HEK293 (cell line): Measurements from ENCODE around the gene GPR45.

Experiments used
- CTCF ChIA-PET: fragments of 350-600 bp; formaldehyde crosslinking; extraction: SDS; loops from one replicate; lab custom pipeline; 2021; ENCODE audit warnings: antibody characterized with exemption; lab: Yijun Ruan, JAX
- POLR2A ChIA-PET: fragments of 300-600 bp; formaldehyde crosslinking; extraction: SDS; loops from one replicate; lab custom pipeline; 2020; ENCODE audit warnings: antibody characterized with exemption, inconsistent platforms; lab: Yijun Ruan, JAX
- H3K27ac ChIP-seq: fragments of 200-500 bp; sonication (Bioruptor generic); 2 replicates; pipeline ENCODE4 v1.5.1; 2014; ENCODE audit warnings: low read depth, low read length, control low read depth, inconsistent platforms; ENCODE audit errors: extremely low read depth
- H3K36me3 ChIP-seq, 2 experiments: fragments of 200-500 bp in 1 of 2; sonication (Bioruptor generic) in 1 of 2; 1 replicate in 1 of 2; 2 replicates in 1 of 2; pipeline ENCODE4 v1.5.1; 2014 to 2017; ENCODE audit warnings: inconsistent platforms in 2 of 2, low read length in 2 of 2; ENCODE audit not compliant: control insufficient read depth in 2 of 2, insufficient read depth in 1 of 2
- H3K4me1 ChIP-seq: fragments of 200-500 bp; sonication (Bioruptor generic); 2 replicates; pipeline ENCODE4 v1.5.1; 2014; ENCODE audit warnings: mild to moderate bottlenecking, low read length, inconsistent platforms; ENCODE audit not compliant: control insufficient read depth, insufficient read depth
- H3K4me3 ChIP-seq: 2 replicates; pipeline ENCODE4 v1.5.1; 2011; ENCODE audit warnings: low read depth, mild to moderate bottlenecking, control low read depth, low read length, moderate library complexity
- H3K9me3 ChIP-seq: fragments of 200-500 bp; sonication (Bioruptor generic); 2 replicates; pipeline ENCODE4 v1.5.1; 2014; ENCODE audit warnings: low read depth, low read length, inconsistent platforms; ENCODE audit not compliant: control insufficient read depth, insufficient read depth
- GLI4 ChIP-seq: fragments of 450-650 bp; formaldehyde crosslinking; IDR thresholded peaks from 2 replicates; pipeline ENCODE4 v1.5.1; 2016; ENCODE audit warnings: missing biosample characterization, missing genetic modification characterization
- GLIS2 ChIP-seq: fragments of 450-650 bp; formaldehyde crosslinking; IDR thresholded peaks from 2 replicates; pipeline ENCODE4 v1.5.1; 2016; ENCODE audit warnings: missing biosample characterization, missing genetic modification characterization
- HOXA7 ChIP-seq: sonication (generic); formaldehyde crosslinking; IDR thresholded peaks from 2 replicates; pipeline ENCODE4 v1.8.1; 2022; ENCODE audit warnings: missing genetic modification reagents, borderline replicate concordance
- KLF10 ChIP-seq: fragments of 450-650 bp; IDR thresholded peaks from 2 replicates; pipeline ENCODE4 v1.5.1; 2018; ENCODE audit warnings: missing biosample characterization, mild to moderate bottlenecking, missing genetic modification characterization
- MEIS1 ChIP-seq: sonication (generic); formaldehyde crosslinking; IDR thresholded peaks from 2 replicates; pipeline ENCODE4 v1.8.1; 2022; ENCODE audit warnings: missing genetic modification reagents, mild to moderate bottlenecking, borderline replicate concordance
- SALL2 ChIP-seq: fragments of 450-650 bp; formaldehyde crosslinking; IDR thresholded peaks from 2 replicates; pipeline ENCODE4 v1.5.0; 2017; ENCODE audit warnings: missing biosample characterization, mild to moderate bottlenecking, missing genetic modification characterization, borderline replicate concordance
- SETDB1 ChIP-seq: IDR thresholded peaks from one replicate; pipeline ENCODE4 v1.6.1; 2017; ENCODE audit warnings: mild to moderate bottlenecking, low read length, moderate library complexity, mixed read lengths; ENCODE audit not compliant: insufficient read length
- ZIC2 ChIP-seq: fragments of 450-650 bp; formaldehyde crosslinking; IDR thresholded peaks from 2 replicates; pipeline ENCODE4 v1.5.1; 2016; ENCODE audit warnings: missing biosample characterization, missing genetic modification characterization
- ZNF133 ChIP-seq: fragments of 450-650 bp; formaldehyde crosslinking; IDR thresholded peaks from 2 replicates; pipeline ENCODE4 v1.5.1; 2016; ENCODE audit warnings: missing biosample characterization, missing genetic modification characterization
- ZNF169 ChIP-seq: fragments of 450-650 bp; formaldehyde crosslinking; IDR thresholded peaks from 2 replicates; pipeline ENCODE4 v1.5.1; 2016; ENCODE audit warnings: missing biosample characterization, missing genetic modification characterization
- ZNF223 ChIP-seq: fragments of 450-650 bp; formaldehyde crosslinking; IDR thresholded peaks from 2 replicates; pipeline ENCODE4 v1.5.1; 2016; ENCODE audit warnings: missing biosample characterization, missing genetic modification characterization
- ZNF530 ChIP-seq: fragments of 450-650 bp; formaldehyde crosslinking; IDR thresholded peaks from 2 replicates; pipeline ENCODE4 v1.5.1; 2016; ENCODE audit warnings: low read depth, missing biosample characterization, missing genetic modification characterization
- ZNF555 ChIP-seq: fragments of 450-650 bp; formaldehyde crosslinking; conservative IDR thresholded peaks from 2 replicates; pipeline ENCODE4 v1.5.1; 2017; ENCODE audit warnings: missing biosample characterization, mild to moderate bottlenecking, missing genetic modification characterization, inconsistent platforms
- ZNF621 ChIP-seq: fragments of 450-650 bp; formaldehyde crosslinking; IDR thresholded peaks from 2 replicates; pipeline ENCODE4 v1.5.1; 2017; ENCODE audit warnings: missing biosample characterization, missing genetic modification characterization
- ZNF629 ChIP-seq: fragments of 450-650 bp; formaldehyde crosslinking; IDR thresholded peaks from 2 replicates; pipeline ENCODE4 v1.5.1; 2017; ENCODE audit warnings: missing biosample characterization, missing genetic modification characterization
- ZNF707 ChIP-seq: fragments of 450-650 bp; formaldehyde crosslinking; IDR thresholded peaks from 2 replicates; pipeline ENCODE4 v1.5.1; 2016; ENCODE audit warnings: missing biosample characterization, missing genetic modification characterization
- ZNF776 ChIP-seq: fragments of 450-650 bp; formaldehyde crosslinking; IDR thresholded peaks from 2 replicates; pipeline ENCODE4 v1.5.0; 2017; ENCODE audit warnings: missing biosample characterization, missing genetic modification characterization, borderline replicate concordance
- ZNF792 ChIP-seq: fragments of 450-650 bp; formaldehyde crosslinking; IDR thresholded peaks from 2 replicates; pipeline ENCODE4 v1.5.1; 2016; ENCODE audit warnings: missing biosample characterization, missing genetic modification characterization
- ZNF843 ChIP-seq: fragments of 450-650 bp; formaldehyde crosslinking; IDR thresholded peaks from 2 replicates; pipeline ENCODE4 v1.5.1; 2016; ENCODE audit warnings: missing biosample characterization, missing genetic modification characterization
- ZSCAN23 ChIP-seq: fragments of 450-650 bp; formaldehyde crosslinking; IDR thresholded peaks from 2 replicates; pipeline ENCODE4 v1.5.1; 2016; ENCODE audit warnings: missing biosample characterization, missing genetic modification characterization
- TF ChIP-seq, protein P1 (sequence below): fragments of 450-650 bp; formaldehyde crosslinking; conservative IDR thresholded peaks from 2 replicates; pipeline ENCODE4 v1.5.1; 2016; ENCODE audit warnings: low read depth, missing biosample characterization, missing genetic modification characterization
- TF ChIP-seq, protein P2 (sequence below): fragments of 450-650 bp; formaldehyde crosslinking; IDR thresholded peaks from 2 replicates; pipeline ENCODE4 v1.5.1; 2016; ENCODE audit warnings: missing biosample characterization, missing genetic modification characterization
- TF ChIP-seq, protein P3 (sequence below): fragments of 450-650 bp; formaldehyde crosslinking; IDR thresholded peaks from 2 replicates; pipeline ENCODE4 v1.5.1; 2016; ENCODE audit warnings: missing biosample characterization, missing genetic modification characterization
- TF ChIP-seq, protein P4 (sequence below): fragments of 450-650 bp; formaldehyde crosslinking; IDR thresholded peaks from 2 replicates; pipeline ENCODE4 v1.5.1; 2016; ENCODE audit warnings: missing biosample characterization, missing genetic modification characterization

GPR45 gene

DNA sequence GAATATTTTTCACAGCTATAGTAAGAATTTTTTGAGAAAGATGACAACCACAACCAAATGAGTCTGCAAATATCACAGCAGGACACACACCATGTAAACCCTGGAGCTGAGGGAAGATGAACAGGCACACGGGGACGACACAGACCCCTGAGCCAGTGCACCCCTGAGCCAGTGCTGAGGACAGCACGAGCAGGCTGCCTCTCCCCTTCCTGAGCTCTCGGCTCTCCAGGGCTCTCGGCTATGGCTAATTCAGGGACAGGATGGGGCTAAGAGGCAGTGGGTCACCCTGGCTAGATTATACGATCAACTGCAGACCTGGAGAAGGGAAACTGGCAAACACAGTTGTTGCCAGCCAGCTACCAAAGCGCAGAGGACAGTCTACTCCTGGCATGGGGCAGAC, 46.6 kb downstream of the GPR45 start (continued):
- TF ChIP-seq ZNF792 (tag by site-specific recombination) (no peak), ZNF555 (tag by site-specific recombination) (no peak), GLIS2 (tag by site-specific recombination) (no peak), ZNF843 (tag by site-specific recombination) (no peak)

DNA sequence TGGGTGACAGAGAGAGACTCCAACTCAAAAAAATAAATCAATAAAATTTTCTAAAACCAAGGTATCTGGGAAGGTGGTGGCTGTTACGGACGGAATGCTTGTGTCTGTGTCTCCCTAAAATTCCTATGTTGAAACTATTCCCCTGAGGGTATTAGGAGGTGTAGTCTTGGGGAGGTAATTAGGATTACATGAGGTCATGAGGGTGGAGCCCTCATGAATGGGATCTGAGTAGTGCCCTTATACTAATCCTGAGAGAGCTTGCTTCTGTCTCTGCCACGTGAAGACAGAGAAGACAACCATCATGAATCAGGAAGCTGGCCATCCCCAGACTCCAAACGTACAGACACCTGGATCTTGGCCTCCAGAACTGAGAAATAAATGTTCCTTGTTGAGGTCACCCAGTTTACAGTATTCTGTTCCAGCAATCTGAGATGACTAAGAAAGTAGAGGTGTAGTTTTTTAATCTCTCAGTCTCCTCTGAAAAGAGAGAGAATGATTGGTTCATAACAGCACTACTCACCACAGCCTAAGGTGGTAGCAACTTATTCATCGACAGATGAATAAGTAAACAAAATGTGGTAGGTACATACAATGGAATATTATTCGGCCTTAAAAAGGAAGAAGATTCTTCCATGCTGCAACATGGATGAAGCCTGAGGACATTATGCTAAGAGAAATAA, 49.6 kb downstream of the GPR45 start:
- Histone ChIP-seq H3K4me3 (no peak overlapping the region), H3K27ac (no peak overlapping the region), H3K4me1 (no peaks in the 10 kb centered on the region), H3K36me3 (peaks cover 27 to 54% of the 10 kb centered on the region in 2 experiments), H3K9me3 (no peaks in the 10 kb centered on the region)
- TF ChIP-seq ZIC2 (tag by site-specific recombination) (no peak), ZNF629 (tag by site-specific recombination) (no peak), KLF10 (tag by site-specific recombination) (no peak), MEIS1 (CRISPR knock-in tag) (no peak), ZNF169 (tag by site-specific recombination) (no peak), ZNF843 (tag by site-specific recombination) (no peak), ZNF776 (tag by site-specific recombination) (no peak)
- TF ChIP-seq, protein P1, sequence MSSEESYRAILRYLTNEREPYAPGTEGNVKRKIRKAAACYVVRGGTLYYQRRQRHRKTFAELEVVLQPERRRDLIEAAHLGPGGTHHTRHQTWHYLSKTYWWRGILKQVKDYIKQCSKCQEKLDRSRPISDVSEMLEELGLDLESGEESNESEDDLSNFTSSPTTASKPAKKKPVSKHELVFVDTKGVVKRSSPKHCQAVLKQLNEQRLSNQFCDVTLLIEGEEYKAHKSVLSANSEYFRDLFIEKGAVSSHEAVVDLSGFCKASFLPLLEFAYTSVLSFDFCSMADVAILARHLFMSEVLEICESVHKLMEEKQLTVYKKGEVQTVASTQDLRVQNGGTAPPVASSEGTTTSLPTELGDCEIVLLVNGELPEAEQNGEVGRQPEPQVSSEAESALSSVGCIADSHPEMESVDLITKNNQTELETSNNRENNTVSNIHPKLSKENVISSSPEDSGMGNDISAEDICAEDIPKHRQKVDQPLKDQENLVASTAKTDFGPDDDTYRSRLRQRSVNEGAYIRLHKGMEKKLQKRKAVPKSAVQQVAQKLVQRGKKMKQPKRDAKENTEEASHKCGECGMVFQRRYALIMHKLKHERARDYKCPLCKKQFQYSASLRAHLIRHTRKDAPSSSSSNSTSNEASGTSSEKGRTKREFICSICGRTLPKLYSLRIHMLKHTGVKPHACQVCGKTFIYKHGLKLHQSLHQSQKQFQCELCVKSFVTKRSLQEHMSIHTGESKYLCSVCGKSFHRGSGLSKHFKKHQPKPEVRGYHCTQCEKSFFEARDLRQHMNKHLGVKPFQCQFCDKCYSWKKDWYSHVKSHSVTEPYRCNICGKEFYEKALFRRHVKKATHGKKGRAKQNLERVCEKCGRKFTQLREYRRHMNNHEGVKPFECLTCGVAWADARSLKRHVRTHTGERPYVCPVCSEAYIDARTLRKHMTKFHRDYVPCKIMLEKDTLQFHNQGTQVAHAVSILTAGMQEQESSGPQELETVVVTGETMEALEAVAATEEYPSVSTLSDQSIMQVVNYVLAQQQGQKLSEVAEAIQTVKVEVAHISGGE, result no peak
- CTCF ChIA-PET, result interaction anchor here (0.5 kb wide), 1 partner anchor 176 kb away, joined by 3 read pairs; no protein-coding TSS in a partner anchor
- POLR2A ChIA-PET, result no interaction called here

DNA sequence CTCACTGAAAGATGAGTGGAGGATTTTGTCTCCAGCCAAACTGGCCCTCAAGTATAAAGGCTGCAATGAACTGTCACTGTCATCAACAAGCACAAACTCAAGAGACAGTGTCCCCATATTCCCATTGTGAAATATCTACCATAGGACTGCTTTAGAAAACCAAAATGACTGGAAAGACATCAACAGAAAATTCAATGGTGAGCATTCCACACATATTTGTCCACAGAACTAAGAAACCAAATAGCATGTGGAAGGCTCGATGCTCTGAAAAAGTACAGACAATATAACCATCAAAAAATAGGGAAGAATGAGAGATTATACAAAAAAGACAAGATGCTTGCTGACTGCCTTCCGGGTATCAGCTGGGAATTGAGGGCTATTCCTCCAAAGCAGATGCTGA, 50.4 kb downstream of the GPR45 start:
- ChIA-PET CTCF (interaction anchor here (1.0 kb wide), 1 partner anchor 13 kb away, joined by 3 read pairs; no protein-coding TSS in a partner anchor), POLR2A (no interaction called here)
- Histone ChIP-seq H3K27ac (no peak overlapping the region), H3K4me1 (no peaks in the 10 kb centered on the region), H3K36me3 (peaks cover 27 to 51% of the 10 kb centered on the region in 2 experiments), H3K4me3 (no peak overlapping the region), H3K9me3 (no peaks in the 10 kb centered on the region)
- TF ChIP-seq ZNF621 (no peak), ZSCAN23 (tag by site-specific recombination) (no peak), ZNF133 (tag by site-specific recombination) (no peak), ZNF707 (tag by site-specific recombination) (no peak), SETDB1 (no peak), HOXA7 (CRISPR knock-in tag) (no peak), SALL2 (no peak), ZNF223 (no peak), ZNF530 (no peak), GLI4 (tag by site-specific recombination) (no peak)
- TF ChIP-seq, protein P2, sequence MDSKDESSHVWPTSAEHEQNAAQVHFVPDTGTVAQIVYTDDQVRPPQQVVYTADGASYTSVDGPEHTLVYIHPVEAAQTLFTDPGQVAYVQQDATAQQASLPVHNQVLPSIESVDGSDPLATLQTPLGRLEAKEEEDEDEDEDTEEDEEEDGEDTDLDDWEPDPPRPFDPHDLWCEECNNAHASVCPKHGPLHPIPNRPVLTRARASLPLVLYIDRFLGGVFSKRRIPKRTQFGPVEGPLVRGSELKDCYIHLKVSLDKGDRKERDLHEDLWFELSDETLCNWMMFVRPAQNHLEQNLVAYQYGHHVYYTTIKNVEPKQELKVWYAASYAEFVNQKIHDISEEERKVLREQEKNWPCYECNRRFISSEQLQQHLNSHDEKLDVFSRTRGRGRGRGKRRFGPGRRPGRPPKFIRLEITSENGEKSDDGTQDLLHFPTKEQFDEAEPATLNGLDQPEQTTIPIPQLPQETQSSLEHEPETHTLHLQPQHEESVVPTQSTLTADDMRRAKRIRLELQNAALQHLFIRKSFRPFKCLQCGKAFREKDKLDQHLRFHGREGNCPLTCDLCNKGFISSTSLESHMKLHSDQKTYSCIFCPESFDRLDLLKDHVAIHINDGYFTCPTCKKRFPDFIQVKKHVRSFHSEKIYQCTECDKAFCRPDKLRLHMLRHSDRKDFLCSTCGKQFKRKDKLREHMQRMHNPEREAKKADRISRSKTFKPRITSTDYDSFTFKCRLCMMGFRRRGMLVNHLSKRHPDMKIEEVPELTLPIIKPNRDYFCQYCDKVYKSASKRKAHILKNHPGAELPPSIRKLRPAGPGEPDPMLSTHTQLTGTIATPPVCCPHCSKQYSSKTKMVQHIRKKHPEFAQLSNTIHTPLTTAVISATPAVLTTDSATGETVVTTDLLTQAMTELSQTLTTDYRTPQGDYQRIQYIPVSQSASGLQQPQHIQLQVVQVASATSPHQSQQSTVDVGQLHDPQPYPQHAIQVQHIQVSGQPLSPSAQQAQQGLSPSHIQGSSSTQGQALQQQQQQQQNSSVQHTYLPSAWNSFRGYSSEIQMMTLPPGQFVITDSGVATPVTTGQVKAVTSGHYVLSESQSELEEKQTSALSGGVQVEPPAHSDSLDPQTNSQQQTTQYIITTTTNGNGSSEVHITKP (tag by site-specific recombination), result no peak
- TF ChIP-seq, protein P3, sequence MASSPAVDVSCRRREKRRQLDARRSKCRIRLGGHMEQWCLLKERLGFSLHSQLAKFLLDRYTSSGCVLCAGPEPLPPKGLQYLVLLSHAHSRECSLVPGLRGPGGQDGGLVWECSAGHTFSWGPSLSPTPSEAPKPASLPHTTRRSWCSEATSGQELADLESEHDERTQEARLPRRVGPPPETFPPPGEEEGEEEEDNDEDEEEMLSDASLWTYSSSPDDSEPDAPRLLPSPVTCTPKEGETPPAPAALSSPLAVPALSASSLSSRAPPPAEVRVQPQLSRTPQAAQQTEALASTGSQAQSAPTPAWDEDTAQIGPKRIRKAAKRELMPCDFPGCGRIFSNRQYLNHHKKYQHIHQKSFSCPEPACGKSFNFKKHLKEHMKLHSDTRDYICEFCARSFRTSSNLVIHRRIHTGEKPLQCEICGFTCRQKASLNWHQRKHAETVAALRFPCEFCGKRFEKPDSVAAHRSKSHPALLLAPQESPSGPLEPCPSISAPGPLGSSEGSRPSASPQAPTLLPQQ (tag by site-specific recombination), result no peak
- TF ChIP-seq, protein P4, sequence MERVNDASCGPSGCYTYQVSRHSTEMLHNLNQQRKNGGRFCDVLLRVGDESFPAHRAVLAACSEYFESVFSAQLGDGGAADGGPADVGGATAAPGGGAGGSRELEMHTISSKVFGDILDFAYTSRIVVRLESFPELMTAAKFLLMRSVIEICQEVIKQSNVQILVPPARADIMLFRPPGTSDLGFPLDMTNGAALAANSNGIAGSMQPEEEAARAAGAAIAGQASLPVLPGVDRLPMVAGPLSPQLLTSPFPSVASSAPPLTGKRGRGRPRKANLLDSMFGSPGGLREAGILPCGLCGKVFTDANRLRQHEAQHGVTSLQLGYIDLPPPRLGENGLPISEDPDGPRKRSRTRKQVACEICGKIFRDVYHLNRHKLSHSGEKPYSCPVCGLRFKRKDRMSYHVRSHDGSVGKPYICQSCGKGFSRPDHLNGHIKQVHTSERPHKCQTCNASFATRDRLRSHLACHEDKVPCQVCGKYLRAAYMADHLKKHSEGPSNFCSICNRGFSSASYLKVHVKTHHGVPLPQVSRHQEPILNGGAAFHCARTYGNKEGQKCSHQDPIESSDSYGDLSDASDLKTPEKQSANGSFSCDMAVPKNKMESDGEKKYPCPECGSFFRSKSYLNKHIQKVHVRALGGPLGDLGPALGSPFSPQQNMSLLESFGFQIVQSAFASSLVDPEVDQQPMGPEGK (tag by site-specific recombination), result no peak
